GM08714 (cell line): Measurements from ENCODE around the gene SPATA21.
"Not testable (repeated sequence)": the region's sequence is repeated elsewhere in the genome, so short reads cannot be mapped to it uniquely, and the experiment has no call there.

Experiments used
- H3K4me3 ChIP-seq: fragments of 200-500 bp; sonication (Bioruptor generic); 2 replicates; pipeline ENCODE4 v1.5.1; 2014; ENCODE audit warnings: mild to moderate bottlenecking, low read length, inconsistent platforms
- ZNF274 ChIP-seq: IDR thresholded peaks from 2 replicates; pipeline ENCODE4 v1.6.1; 2012; ENCODE audit warnings: mild to moderate bottlenecking, low read depth, low read length

Gene SPATA21

DNA sequence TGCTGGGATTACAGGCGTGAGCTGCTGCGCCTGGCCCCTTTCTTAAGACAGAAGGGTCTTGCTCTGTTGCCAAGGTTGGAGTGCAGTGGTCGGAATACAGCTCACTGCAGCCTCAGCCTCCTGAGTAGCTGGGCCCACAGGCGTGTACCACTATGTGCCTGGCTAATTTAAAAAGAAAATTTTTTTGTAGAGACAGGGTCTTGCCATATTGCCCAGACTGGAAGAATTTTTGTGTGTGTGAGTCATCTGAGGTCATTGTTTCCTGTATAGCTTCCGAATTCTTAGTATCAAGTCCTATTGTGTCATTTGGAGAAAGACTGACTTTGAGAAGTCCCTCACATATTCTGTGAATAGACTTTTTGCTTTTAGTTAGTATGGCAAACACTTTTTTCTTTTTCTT lies 65.5 kb downstream of the SPATA21 start:
- TF ChIP-seq ZNF274, result no peak
- no peak overlapping the region for H3K4me3 ChIP-seq

DNA sequence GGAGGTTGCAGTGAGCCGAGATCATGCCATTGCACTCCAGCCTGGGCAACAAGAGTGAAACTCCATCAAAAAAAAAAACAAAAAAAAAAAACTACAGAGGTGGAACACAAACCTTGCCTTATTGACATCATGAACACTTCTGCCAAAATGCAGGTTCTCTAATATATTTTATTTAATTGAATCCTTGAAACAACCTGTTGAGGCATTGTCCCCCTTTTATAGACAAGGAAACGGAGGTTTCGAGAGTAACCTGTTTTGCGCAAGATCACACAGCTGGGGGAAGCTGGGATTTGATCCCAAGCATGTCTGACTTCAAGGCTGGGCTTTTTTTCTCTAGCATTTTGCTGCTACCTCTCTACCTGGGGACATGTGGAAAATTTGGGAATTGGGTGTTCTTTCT lies 67.4 kb downstream of the SPATA21 start:
- H3K4me3 ChIP-seq, result no peak overlapping the region
- no peak for TF ChIP-seq ZNF274

GRCh38 chr1:16367968-16368890 lies 69.0 kb downstream of the SPATA21 start:
- TF ChIP-seq ZNF274, result no peak
- peak overlapping the region; percentile 99 for H3K4me3 ChIP-seq

- H3K4me3 ChIP-seq, result peak overlapping the region; percentile 99
- no peak for TF ChIP-seq ZNF274
Measured at GRCh38 chr1:16367258-16367967, 69.8 kb downstream of the SPATA21 start.

- no peak for TF ChIP-seq ZNF274
- peak within 1 kb of the TSS; percentile 99 for H3K4me3 ChIP-seq
Measured at GRCh38 chr1:16366722-16367257, 70.4 kb downstream of the SPATA21 start, which contains the start of gene SZRD1. SZRD1 (plus strand) TSS chr1:16367242; CDS start chr1:16367258, 16 bp downstream.

DNA sequence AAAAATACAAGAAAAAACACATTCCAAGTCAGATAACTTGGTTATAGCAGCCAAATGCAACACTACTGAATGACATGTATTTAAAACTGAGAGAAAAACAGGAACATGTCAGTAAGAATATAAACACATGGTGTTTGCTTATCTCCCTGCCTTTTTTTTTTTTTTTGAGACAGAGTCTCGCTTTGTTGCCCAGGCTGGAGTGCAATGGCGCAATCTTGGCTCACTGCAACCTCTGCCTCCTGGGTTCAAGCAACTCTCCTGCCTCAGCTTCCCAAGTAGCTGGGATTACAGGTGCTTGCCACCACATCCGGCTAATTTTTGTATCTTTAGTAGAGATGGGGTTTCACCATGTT lies 72.1 kb downstream of the SPATA21 start:
- H3K4me3 ChIP-seq, result not testable (repeated sequence)

DNA sequence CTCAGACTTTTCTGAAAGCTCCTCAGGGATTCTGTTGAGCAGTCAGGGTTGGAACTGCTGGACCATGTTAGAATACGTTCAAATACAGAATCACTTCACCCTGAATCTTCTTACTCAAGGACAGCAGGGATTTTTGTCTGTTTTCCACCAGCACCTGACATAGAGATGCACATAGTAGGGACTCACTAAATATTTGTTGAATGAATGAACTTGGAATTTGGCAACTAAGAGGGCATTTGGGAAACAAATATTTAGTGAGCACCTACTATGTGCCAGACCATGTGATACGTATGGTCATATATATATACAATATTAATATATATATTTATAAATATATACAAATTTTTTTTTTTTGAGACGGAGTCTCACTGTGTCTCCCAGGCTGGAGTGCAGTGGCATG lies 80.4 kb downstream of the SPATA21 start:
- no peak for TF ChIP-seq ZNF274
- no peak overlapping the region for H3K4me3 ChIP-seq

DNA sequence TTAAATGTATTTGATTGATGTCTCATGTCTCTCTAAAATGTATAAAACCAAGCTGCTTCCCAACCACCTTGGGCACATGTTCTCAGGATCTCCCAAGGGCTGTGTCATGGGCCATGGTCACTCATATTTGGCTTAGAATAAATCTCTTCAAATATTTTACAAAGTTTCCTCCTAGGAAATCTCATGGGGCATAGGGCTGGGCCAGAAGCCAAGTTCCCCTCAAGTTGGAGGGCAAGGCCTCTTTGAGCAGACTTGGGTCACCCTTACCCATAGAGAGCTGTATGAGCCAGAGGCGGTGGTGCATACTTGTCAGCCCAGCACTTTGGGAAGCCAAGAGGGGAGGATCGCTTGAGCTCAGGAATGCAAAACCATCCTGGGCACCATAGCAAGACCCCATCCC lies 82.6 kb downstream of the SPATA21 start:
- no peak for TF ChIP-seq ZNF274
- no peak overlapping the region for H3K4me3 ChIP-seq

DNA sequence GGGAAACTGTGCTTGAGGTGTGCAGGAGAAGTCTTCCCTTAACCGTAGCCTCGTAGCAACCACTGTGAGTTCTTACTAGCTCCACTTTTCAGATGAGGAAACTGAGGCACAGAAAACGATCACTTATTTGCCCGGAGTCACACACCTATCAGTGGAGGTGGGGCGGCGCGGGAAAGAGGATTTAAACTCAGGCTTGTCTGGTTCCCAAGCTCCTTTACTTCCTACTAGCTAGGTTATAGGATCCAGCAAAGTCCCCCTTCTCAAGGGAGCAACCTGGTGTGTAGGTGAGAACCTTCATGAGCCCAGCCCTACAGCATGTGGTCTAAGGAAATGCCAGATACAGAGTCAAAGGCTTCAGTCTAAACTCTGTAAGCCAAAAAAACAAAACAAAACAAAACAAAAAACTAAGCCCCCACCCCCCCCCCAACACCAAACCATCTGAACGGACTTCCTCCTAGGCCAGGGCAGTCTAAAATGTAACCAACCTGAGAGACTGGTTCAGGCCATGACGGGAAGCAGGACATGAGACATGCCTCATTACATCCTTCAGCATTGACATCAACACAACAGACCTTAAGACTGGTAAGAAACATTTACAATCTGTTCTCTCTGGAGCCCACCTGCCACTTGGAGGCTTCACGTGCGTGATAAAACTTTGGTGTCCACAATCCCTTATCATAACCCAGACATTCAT lies 84.2 kb downstream of the SPATA21 start:
- no peak for TF ChIP-seq ZNF274
- peak overlapping the region; percentile 72 for H3K4me3 ChIP-seq

- H3K4me3 ChIP-seq, result peak within 1 kb of the TSS; percentile 82
- no peak for TF ChIP-seq ZNF274
Measured at GRCh38 chr1:16351994-16352841, 85.0 kb downstream of the SPATA21 start, which contains the start of gene FBXO42. FBXO42 (minus strand) TSS chr1:16352480; CDS start chr1:16315418, 37,062 bp downstream.

GRCh38 chr1:16351456-16351993 lies 85.7 kb downstream of the SPATA21 start:
- H3K4me3 ChIP-seq, result peak overlapping the region; percentile 82
- TF ChIP-seq ZNF274, result no peak

DNA sequence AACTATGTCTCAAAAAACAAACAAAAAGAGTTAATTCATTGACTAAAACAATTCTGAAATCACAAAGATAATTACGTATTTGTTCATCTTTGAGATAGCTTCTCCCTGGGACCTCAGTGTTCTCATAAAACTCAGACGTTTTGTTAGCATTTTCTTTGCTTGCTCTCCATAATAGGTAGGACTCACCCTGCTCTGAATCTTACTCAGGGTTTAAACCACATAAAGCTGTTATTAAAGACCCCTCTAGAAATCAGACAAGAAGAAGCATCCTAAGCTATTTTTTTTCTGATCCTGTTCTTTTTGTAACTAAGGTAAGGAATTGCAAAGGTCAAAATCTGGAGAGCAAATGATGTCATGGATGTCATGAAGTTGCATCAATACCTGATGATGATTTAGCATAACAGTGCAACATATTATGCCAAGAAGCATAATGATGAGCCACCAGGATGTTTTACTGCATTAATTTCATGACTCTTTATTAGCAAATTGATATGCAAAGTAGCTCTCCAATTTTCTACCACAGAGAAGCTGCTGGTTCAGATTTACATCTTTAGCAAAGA lies 87.3 kb downstream of the SPATA21 start:
- no peak for TF ChIP-seq ZNF274
- H3K4me3 ChIP-seq, result no peak overlapping the region
